SJSA1 (cell line): ENCODE data around the gene CACNA1E. TPM values are rescaled to one million over a fixed set of nuclear protein-coding genes. Genes with fewer than 3 reads are reported as not detected.
"Not testable (repeated sequence)": the region's sequence is repeated elsewhere in the genome, so short reads cannot be mapped to it uniquely, and the experiment has no call there.

Experiments
- DNase-seq, 2 experiments: peaks; one replicate each; pipeline ENCODE4 v3.0.0-alpha.2; 2015 to 2020; ENCODE audit warnings: low spot score in 2 of 2, low read depth in 1 of 2
- H3K27ac ChIP-seq: fragments of 250-450 bp; sonication (Bioruptor Pico); 2 replicates; pipeline ENCODE4 v1.5.1; 2020; ENCODE audit warnings: mild to moderate bottlenecking, moderate library complexity
- H3K27me3 ChIP-seq: fragments of 250-450 bp; sonication (Bioruptor Pico); replicated peaks from 2 replicates; pipeline ENCODE4 v1.5.1; 2020; ENCODE audit warnings: mild to moderate bottlenecking, moderate library complexity
- H3K36me3 ChIP-seq: fragments of 250-450 bp; sonication (Bioruptor Pico); 2 replicates; pipeline ENCODE4 v1.5.1; 2020; ENCODE audit warnings: mild to moderate bottlenecking
- H3K4me1 ChIP-seq: fragments of 250-450 bp; sonication (Bioruptor Pico); replicated peaks from 2 replicates; pipeline ENCODE4 v1.6.1; 2021; ENCODE audit warnings: mild to moderate bottlenecking
- H3K4me3 ChIP-seq: fragments of 250-450 bp; sonication (Bioruptor Pico); 2 replicates; pipeline ENCODE4 v1.5.1; 2020; ENCODE audit warnings: mild to moderate bottlenecking
- H3K9me3 ChIP-seq: fragments of 250-450 bp; sonication (Bioruptor Pico); replicated peaks from 2 replicates; pipeline ENCODE4 v1.5.1; 2020; ENCODE audit warnings: mild to moderate bottlenecking
- total RNA-seq: library from RNA; depleted of rRNA; stranded (reverse); fragments of >200 nt; shearing (Covaris generic); gene quantifications from 2 replicates; pipeline ENCODE4 v1.2.3, GENCODE V29; 2014

The CACNA1E gene
- total RNA-seq, 1 experiment from 2014 or later = not detected

DNA sequence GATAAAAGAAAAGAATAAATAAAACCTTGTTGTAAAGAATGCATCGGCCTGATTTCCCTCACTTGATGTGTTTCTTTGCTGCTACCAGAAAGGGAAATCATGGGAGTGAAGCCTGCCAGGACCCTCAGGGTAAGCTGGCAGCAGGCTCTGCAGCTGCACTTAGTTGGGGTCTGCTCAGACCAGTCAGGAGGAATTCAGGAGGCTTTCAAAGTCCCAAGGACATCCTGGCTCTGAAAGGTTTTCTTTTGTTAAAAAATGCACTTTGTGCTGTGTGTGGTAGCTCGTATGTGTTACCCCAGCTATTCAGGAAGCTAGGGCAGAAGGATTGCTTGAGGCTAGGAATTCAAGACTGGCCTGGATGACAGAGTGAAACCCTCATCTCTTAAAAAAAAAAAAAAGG lies 323.4 kb downstream of the CACNA1E start:
- no peak overlapping the region for H3K4me3 ChIP-seq
- DNase-seq = no peak
- peaks cover 8% of the 10 kb centered on the region for H3K4me1 ChIP-seq
- H3K36me3 ChIP-seq = no peaks in the 10 kb centered on the region
- no peak overlapping the region for H3K27ac ChIP-seq
- no peaks in the 10 kb centered on the region for H3K27me3 ChIP-seq
- H3K9me3 ChIP-seq = no peaks in the 10 kb centered on the region

GRCh38 chr1:181807251-181807650 lies 323.9 kb downstream of the CACNA1E start:
- no peak for DNase-seq
- Histone ChIP-seq H3K9me3 (no peaks in the 10 kb centered on the region), H3K4me1 (peaks cover 10% of the 10 kb centered on the region), H3K36me3 (no peaks in the 10 kb centered on the region), H3K4me3 (no peak overlapping the region), H3K27ac (no peak overlapping the region), H3K27me3 (no peaks in the 10 kb centered on the region)

DNA sequence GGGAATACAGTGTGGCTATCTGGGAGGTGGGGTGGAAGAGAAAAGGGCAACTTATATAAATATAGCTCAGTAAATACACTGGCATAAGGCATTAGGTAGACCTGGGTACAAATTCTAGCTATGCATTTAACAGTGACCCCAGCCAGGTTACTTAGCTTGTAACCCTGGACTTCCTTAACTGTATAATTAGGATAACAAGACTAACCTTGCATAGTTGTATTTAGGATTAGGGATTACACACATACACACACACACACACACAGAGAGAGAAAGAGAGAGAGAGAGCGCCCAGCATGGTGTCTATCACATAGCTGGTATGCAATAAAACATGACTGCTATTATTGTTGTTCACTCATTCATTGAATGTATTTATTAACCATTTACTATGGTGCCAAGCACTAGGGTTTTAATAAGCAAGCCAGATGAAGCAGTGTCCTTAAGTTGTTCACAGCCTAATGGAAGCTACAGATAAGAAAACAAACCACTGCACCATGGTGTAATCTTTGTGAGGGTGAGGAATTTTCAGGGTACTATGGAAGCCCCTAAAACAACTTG lies 326.8 kb downstream of the CACNA1E start:
- no peak for DNase-seq
- Histone ChIP-seq H3K27ac (no peak overlapping the region), H3K4me1 (peaks cover 25% of the 10 kb centered on the region), H3K4me3 (no peak overlapping the region), H3K9me3 (no peaks in the 10 kb centered on the region), H3K27me3 (no peaks in the 10 kb centered on the region), H3K36me3 (no peaks in the 10 kb centered on the region)

DNA sequence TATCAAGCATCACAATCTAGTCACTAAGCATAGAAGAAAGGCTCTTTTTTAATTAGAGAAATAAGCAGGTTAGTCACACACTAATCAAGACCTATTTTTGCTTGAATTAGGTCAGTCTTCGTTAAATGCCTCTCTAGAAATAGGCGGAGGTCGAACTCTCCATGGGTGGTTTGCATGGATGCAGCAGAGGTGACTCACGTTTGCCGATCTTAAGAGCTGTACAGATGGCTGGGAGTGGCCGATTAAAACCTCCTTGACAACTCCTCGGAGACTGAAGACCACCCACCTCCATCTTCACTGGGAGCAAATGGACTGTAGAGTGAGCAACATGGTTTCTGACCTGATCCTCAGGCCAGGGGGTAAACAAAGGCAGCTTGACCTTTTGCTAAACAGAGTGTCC lies 328.9 kb downstream of the CACNA1E start:
- H3K4me1 ChIP-seq = peaks cover 25% of the 10 kb centered on the region
- DNase-seq = peak; percentile 87 to 93
- H3K27ac ChIP-seq = peak overlapping the region; percentile 54
- H3K27me3 ChIP-seq = no peaks in the 10 kb centered on the region
- no peaks in the 10 kb centered on the region for H3K9me3 ChIP-seq
- H3K36me3 ChIP-seq = no peaks in the 10 kb centered on the region
- H3K4me3 ChIP-seq = no peak overlapping the region

DNA sequence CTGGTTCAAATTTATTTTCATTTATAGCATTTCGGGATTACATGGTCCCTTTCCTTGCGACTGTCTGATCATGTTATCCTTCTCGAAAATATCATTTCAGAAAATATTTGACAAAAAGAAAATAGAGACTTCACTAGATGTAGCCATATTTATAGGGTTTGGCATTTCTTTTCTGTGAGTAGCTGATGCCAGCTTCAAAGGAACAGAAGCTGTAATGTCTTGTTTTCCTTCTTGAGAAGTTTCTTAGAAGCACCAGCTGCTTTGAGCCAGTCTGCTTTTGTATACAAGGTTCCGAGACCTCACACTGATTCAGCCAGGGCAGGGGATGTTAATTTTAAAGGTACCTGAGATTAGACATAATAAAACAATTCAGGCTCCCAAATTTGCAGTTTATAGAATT lies 329.9 kb downstream of the CACNA1E start:
- no peak for DNase-seq
- no peaks in the 10 kb centered on the region for H3K9me3 ChIP-seq
- no peaks in the 10 kb centered on the region for H3K27me3 ChIP-seq
- peaks cover 25% of the 10 kb centered on the region for H3K4me1 ChIP-seq
- H3K27ac ChIP-seq = no peak overlapping the region
- H3K36me3 ChIP-seq = no peaks in the 10 kb centered on the region
- no peak overlapping the region for H3K4me3 ChIP-seq

GRCh38 chr1:181816608-181817007 lies 333.3 kb downstream of the CACNA1E start:
- H3K4me1 ChIP-seq = peaks cover 20% of the 10 kb centered on the region
- H3K27ac ChIP-seq = no peak overlapping the region
- no peak for DNase-seq
- H3K27me3 ChIP-seq = no peaks in the 10 kb centered on the region
- H3K4me3 ChIP-seq = no peak overlapping the region
- no peaks in the 10 kb centered on the region for H3K36me3 ChIP-seq
- H3K9me3 ChIP-seq = no peaks in the 10 kb centered on the region

DNA sequence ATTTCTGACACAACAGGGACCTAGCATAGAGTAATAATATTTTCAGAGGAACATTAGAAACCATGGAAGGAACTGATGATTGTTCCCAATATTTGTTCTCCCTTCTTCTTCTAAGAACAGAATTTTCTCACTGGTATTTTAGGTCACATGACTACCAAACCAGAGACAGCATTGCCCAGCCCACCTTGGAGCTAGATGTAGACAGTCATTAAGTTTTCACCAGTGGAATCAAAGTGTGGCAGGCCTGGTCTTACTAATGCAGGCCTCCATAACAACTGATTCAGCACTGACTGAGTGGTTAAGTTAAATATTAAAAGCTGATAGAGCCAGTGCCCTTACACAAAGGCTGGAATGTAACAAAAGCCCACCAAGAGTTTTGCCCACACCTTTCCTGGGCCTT lies 333.8 kb downstream of the CACNA1E start:
- DNase-seq = no peak
- Histone ChIP-seq H3K36me3 (no peaks in the 10 kb centered on the region), H3K4me3 (no peak overlapping the region), H3K9me3 (no peaks in the 10 kb centered on the region), H3K27me3 (no peaks in the 10 kb centered on the region), H3K4me1 (peaks cover 15% of the 10 kb centered on the region), H3K27ac (no peak overlapping the region)

- no peak for DNase-seq
- no peaks in the 10 kb centered on the region for H3K36me3 ChIP-seq
- no peak overlapping the region for H3K4me3 ChIP-seq
Measured at GRCh38 chr1:181818459-181818858, 335.1 kb downstream of the CACNA1E start.

DNA sequence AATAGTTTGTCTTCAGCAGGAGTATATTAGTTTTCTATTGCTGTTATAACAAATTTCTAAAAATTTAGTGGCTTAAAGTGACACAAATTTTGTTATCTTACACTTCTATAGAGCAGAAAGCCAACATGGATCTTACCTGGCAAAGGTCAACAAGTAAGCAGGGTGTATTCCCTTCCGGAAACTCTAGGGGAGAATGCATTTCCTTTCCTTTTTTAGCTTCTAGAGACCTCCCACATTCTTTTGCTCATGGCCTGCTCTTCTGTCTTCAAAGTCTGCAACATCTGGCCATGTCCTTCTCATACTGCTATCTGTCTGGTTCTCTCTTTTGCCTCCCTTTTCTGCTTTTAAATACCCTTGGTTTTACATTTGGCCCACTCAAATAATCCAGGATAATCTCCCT lies 335.6 kb downstream of the CACNA1E start:
- H3K27me3 ChIP-seq = no peaks in the 10 kb centered on the region
- H3K36me3 ChIP-seq = no peaks in the 10 kb centered on the region
- no peak overlapping the region for H3K27ac ChIP-seq
- no peaks in the 10 kb centered on the region for H3K9me3 ChIP-seq
- no peak overlapping the region for H3K4me3 ChIP-seq
- no peaks in the 10 kb centered on the region for H3K4me1 ChIP-seq
- DNase-seq = no peak

More at GRCh38 chr1:181818459-181818858, 335.1 kb downstream of the CACNA1E start:
- no peak overlapping the region for H3K27ac ChIP-seq
- peaks cover 3% of the 10 kb centered on the region for H3K4me1 ChIP-seq
- H3K27me3 ChIP-seq = no peaks in the 10 kb centered on the region
- H3K9me3 ChIP-seq = no peaks in the 10 kb centered on the region

GRCh38 chr1:181821701-181822100 lies 338.4 kb downstream of the CACNA1E start:
- Histone ChIP-seq H3K36me3 (no peaks in the 10 kb centered on the region), H3K27me3 (no peaks in the 10 kb centered on the region), H3K9me3 (no peaks in the 10 kb centered on the region), H3K4me1 (no peaks in the 10 kb centered on the region), H3K4me3 (no peak overlapping the region), H3K27ac (no peak overlapping the region)
- DNase-seq = no peak

- H3K27me3 ChIP-seq, H3K27ac ChIP-seq, DNase-seq, H3K4me3 ChIP-seq, H3K9me3 ChIP-seq, H3K36me3 ChIP-seq, H3K4me1 ChIP-seq: not testable (repeated sequence)
Measured at GRCh38 chr1:181832173-181832880, 349.0 kb downstream of the CACNA1E start.

DNA sequence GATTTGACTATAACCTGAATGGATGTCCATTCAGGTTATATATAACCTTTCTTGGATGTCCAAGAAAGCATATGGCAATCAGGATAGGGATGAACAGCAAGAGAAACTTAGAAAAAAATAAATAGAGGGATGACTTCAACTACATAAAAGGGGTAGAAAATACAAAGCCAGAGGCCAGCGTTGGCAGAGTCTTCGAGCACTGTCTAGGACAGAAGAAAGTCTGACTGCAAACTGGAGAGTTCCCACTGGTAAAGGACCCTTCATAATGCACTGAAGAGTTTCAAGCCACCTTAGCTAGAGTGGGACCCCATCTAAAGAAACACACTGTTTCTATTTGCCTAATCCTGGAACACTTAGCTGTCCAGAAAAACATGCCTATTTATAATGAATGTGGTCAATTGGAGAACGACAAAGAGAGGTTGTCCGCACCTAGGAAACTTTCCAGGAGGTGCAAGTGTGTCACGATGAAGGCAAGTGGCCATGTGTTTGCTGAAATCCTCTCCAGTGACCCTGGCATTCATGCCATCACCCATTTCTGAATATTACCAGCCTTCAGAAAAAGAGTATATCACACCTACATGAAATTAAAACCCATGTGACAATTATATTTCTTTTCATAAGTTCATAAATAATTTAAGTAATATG lies 362.8 kb downstream of the CACNA1E start:
- Histone ChIP-seq H3K27me3 (0 out of 2 replicates have a peak, but pooled peaks cover 2% of the 10 kb centered on the region), H3K4me3 (no peak overlapping the region), H3K4me1 (no peaks in the 10 kb centered on the region), H3K9me3 (no peaks in the 10 kb centered on the region), H3K36me3 (no peaks in the 10 kb centered on the region), H3K27ac (no peak overlapping the region)
- no peak for DNase-seq

- DNase-seq = no peak
- no peak overlapping the region for H3K4me3 ChIP-seq
- H3K27me3 ChIP-seq = 0 out of 2 replicates have a peak, but pooled peaks cover 2% of the 10 kb centered on the region
- H3K27ac ChIP-seq = no peak overlapping the region
- no peaks in the 10 kb centered on the region for H3K9me3 ChIP-seq
- H3K4me1 ChIP-seq = no peaks in the 10 kb centered on the region
- H3K36me3 ChIP-seq = no peaks in the 10 kb centered on the region
Measured at GRCh38 chr1:181846681-181847080, 363.4 kb downstream of the CACNA1E start.

DNA sequence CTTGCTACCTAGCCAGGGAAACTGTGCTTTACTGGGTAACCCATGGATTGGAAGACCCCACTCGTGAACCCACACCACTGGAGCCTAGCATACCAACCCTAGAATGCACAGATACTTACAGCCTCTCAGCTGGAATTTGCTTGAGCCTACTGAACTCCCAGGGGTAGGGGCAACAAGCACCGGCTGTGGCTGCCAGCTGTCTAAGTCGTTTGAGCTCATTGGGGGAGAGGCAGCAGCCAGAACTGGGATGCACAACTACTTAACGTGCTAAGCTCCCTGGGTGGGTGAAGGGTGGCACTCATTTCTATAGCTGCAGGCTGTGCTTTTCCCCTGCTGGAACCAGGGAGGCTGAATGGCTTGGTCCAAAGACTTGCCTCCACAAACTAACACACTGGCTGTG lies 365.8 kb downstream of the CACNA1E start:
- Histone ChIP-seq H3K27ac (no peak overlapping the region), H3K9me3 (no peaks in the 10 kb centered on the region), H3K36me3 (no peaks in the 10 kb centered on the region), H3K27me3 (0 out of 2 replicates have a peak, but pooled peaks cover 2% of the 10 kb centered on the region), H3K4me3 (no peak overlapping the region), H3K4me1 (no peaks in the 10 kb centered on the region)
- no peak for DNase-seq
